ENCODE data around the gene ZNF717.

DNA sequence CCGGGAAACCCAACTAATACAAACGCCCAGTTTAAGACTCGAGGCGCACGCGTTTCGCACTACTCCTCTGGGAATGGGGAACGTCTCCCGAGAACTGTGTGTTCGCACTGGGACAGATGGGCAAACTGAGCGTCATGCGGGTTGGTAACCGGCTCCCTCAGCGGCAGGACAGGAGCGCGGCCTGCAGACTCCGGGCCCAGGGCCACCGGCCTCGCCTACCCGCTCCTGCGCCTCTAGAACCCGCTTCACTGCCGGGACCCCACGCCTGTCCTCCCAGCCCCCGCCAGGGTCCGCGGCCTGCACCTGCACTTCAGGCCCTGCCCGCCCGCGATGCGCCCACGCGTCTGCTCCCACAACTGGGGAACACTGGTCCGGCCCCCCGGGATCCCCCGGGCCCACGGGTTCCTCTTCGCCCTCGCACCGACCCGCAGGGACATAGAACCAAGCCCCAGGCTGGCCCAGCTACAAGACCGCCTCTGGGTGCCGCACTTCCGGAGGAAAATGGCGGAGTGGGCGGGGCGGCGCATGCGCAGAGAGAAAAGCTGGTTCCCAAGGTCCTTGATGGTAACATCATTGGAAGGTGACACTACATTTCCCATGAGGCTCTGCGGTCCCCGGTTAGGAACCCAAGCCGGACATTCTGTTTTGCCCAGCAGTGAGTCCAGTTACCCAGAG is at the start of gene ZNF717:
- TF ChIP-seq POLR2A (IDR thresholded peaks at IDR 0.05), result peak; percentile 39 to 76
- TF ChIP-seq, protein P1, sequence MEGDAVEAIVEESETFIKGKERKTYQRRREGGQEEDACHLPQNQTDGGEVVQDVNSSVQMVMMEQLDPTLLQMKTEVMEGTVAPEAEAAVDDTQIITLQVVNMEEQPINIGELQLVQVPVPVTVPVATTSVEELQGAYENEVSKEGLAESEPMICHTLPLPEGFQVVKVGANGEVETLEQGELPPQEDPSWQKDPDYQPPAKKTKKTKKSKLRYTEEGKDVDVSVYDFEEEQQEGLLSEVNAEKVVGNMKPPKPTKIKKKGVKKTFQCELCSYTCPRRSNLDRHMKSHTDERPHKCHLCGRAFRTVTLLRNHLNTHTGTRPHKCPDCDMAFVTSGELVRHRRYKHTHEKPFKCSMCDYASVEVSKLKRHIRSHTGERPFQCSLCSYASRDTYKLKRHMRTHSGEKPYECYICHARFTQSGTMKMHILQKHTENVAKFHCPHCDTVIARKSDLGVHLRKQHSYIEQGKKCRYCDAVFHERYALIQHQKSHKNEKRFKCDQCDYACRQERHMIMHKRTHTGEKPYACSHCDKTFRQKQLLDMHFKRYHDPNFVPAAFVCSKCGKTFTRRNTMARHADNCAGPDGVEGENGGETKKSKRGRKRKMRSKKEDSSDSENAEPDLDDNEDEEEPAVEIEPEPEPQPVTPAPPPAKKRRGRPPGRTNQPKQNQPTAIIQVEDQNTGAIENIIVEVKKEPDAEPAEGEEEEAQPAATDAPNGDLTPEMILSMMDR (IDR thresholded peaks at IDR 0.05), result peak in 3 of 6 experiments; percentile 10 to 44 (median 25)

All from Peyer's patch (tissue), 4 donors.